Muscle layer of duodenum (tissue), 2 donors: ENCODE measurements around the gene NECAP2.
"Not testable (repeated sequence)": the region's sequence is repeated elsewhere in the genome, so short reads cannot be mapped to it uniquely, and the experiment has no call there.

Experiments used
- H3K27ac ChIP-seq: one replicate; pipeline ENCODE4 v1.7.0; 2013; ENCODE audit warnings: mild to moderate bottlenecking, low read length
- H3K27me3 ChIP-seq: one replicate; pipeline ENCODE4 v1.7.0; 2013; ENCODE audit warnings: low read depth, mild to moderate bottlenecking, control low read depth, low read length
- H3K36me3 ChIP-seq, 2 donors: one replicate each; pipeline ENCODE4 v1.7.0; 2013; ENCODE audit warnings: low read length in 2 of 2, control low read depth in 1 of 2, mild to moderate bottlenecking in 1 of 2; ENCODE audit not compliant: insufficient read depth in 2 of 2, control insufficient read depth in 1 of 2
- H3K4me1 ChIP-seq, 2 donors: one replicate each; pipeline ENCODE4 v1.7.0; 2013; ENCODE audit warnings: low read length in 2 of 2, mild to moderate bottlenecking in 2 of 2, control low read depth in 1 of 2, moderate library complexity in 1 of 2; ENCODE audit not compliant: insufficient read depth in 2 of 2, control insufficient read depth in 1 of 2
- H3K4me3 ChIP-seq, 2 donors: one replicate each; pipeline ENCODE4 v1.7.0; 2013; ENCODE audit warnings: low read length in 2 of 2, low read depth in 1 of 2, mild to moderate bottlenecking in 1 of 2
- H3K9me3 ChIP-seq, 2 donors: one replicate each; pipeline ENCODE4 v1.7.0; 2013; ENCODE audit warnings: low read length in 2 of 2, control low read depth in 1 of 2, mild to moderate bottlenecking in 1 of 2; ENCODE audit not compliant: control insufficient read depth in 1 of 2
- donor health status: healthy.

Gene NECAP2

GRCh38 chr1:16462773-16463330 lies 22.3 kb downstream of the NECAP2 start:
- no peaks in the 10 kb centered on the region for H3K27me3 ChIP-seq
- H3K4me1 ChIP-seq = no peaks in the 10 kb centered on the region
- H3K9me3 ChIP-seq = no peaks in the 10 kb centered on the region
- H3K4me3 ChIP-seq = no peak overlapping the region
- H3K36me3 ChIP-seq = peaks cover 23 to 31% of the 10 kb centered on the region in 2 donors
- H3K27ac ChIP-seq = no peak overlapping the region

GRCh38 chr1:16464917-16465625 lies 24.5 kb downstream of the NECAP2 start:
- Histone ChIP-seq H3K4me3 (no peak overlapping the region), H3K27me3 (no peaks in the 10 kb centered on the region), H3K9me3 (no peaks in the 10 kb centered on the region), H3K27ac (no peak overlapping the region), H3K4me1 (no peaks in the 10 kb centered on the region), H3K36me3 (peaks cover 8 to 18% of the 10 kb centered on the region in 2 donors)

GRCh38 chr1:16468558-16468957 lies 28.0 kb downstream of the NECAP2 start:
- Histone ChIP-seq H3K36me3 (peaks cover 9 to 15% of the 10 kb centered on the region in 2 donors), H3K4me3 (no peak overlapping the region), H3K4me1 (no peaks in the 10 kb centered on the region), H3K27me3 (no peaks in the 10 kb centered on the region), H3K27ac (no peak overlapping the region), H3K9me3 (no peaks in the 10 kb centered on the region)

- H3K36me3 ChIP-seq = peaks cover 14 to 56% of the 10 kb centered on the region in 2 donors
Measured at GRCh38 chr1:16474166-16474800, 33.8 kb downstream of the NECAP2 start.

GRCh38 chr1:16474891-16475290 lies 34.4 kb downstream of the NECAP2 start:
- not testable (repeated sequence) for H3K4me1 ChIP-seq, H3K4me3 ChIP-seq, H3K9me3 ChIP-seq, H3K27me3 ChIP-seq, H3K27ac ChIP-seq
- H3K36me3 ChIP-seq = peaks cover 14 to 56% of the 10 kb centered on the region in 2 donors

More at GRCh38 chr1:16474166-16474800, 33.8 kb downstream of the NECAP2 start:
- no peaks in the 10 kb centered on the region for H3K4me1 ChIP-seq
- no peak overlapping the region for H3K4me3 ChIP-seq
- H3K27ac ChIP-seq = no peak overlapping the region
- no peaks in the 10 kb centered on the region for H3K27me3 ChIP-seq
- H3K9me3 ChIP-seq = no peaks in the 10 kb centered on the region

- H3K4me3 ChIP-seq, H3K9me3 ChIP-seq, H3K27ac ChIP-seq, H3K27me3 ChIP-seq, H3K4me1 ChIP-seq: not testable (repeated sequence)
- H3K36me3 ChIP-seq = peaks cover 14 to 63% of the 10 kb centered on the region in 2 donors
Measured at GRCh38 chr1:16475771-16476770, 35.5 kb downstream of the NECAP2 start.

- H3K27me3 ChIP-seq = no peaks in the 10 kb centered on the region
- peaks cover 8 to 69% of the 10 kb centered on the region in 2 donors for H3K36me3 ChIP-seq
- H3K4me1 ChIP-seq = no peaks in the 10 kb centered on the region
- H3K9me3 ChIP-seq = no peaks in the 10 kb centered on the region
- H3K4me3 ChIP-seq = no peak overlapping the region
- no peak overlapping the region for H3K27ac ChIP-seq
Measured at GRCh38 chr1:16478091-16478490, 37.6 kb downstream of the NECAP2 start.

GRCh38 chr1:16483146-16483545 lies 42.6 kb downstream of the NECAP2 start:
- H3K4me3 ChIP-seq, H3K27me3 ChIP-seq, H3K27ac ChIP-seq, H3K4me1 ChIP-seq, H3K9me3 ChIP-seq: not testable (repeated sequence)
- peaks cover 0 to 57% of the 10 kb centered on the region in 2 donors for H3K36me3 ChIP-seq

- H3K27me3 ChIP-seq, H3K4me3 ChIP-seq, H3K9me3 ChIP-seq, H3K27ac ChIP-seq, H3K4me1 ChIP-seq: not testable (repeated sequence)
- peaks cover 0 to 51% of the 10 kb centered on the region in 2 donors for H3K36me3 ChIP-seq
Measured at GRCh38 chr1:16483639-16484500, 43.3 kb downstream of the NECAP2 start.

GRCh38 chr1:16484501-16484835 lies 43.9 kb downstream of the NECAP2 start:
- H3K4me3 ChIP-seq = no peak overlapping the region
- H3K27ac ChIP-seq = no peak overlapping the region
- H3K36me3 ChIP-seq = peaks cover 0 to 54% of the 10 kb centered on the region in 2 donors
- no peaks in the 10 kb centered on the region for H3K27me3 ChIP-seq
- no peaks in the 10 kb centered on the region for H3K4me1 ChIP-seq
- no peaks in the 10 kb centered on the region for H3K9me3 ChIP-seq
